Measurements from ENCODE around the gene SAC3D1. TPM values are rescaled to one million over a fixed set of nuclear protein-coding genes. Genes with fewer than 3 reads are reported as not detected.
"Not testable (repeated sequence)": the region's sequence is repeated elsewhere in the genome, so short reads cannot be mapped to it uniquely, and the experiment has no call there.

Gene SAC3D1
- total RNA-seq, 1 experiment from 2014 or later = 15.0 TPM

DNA sequence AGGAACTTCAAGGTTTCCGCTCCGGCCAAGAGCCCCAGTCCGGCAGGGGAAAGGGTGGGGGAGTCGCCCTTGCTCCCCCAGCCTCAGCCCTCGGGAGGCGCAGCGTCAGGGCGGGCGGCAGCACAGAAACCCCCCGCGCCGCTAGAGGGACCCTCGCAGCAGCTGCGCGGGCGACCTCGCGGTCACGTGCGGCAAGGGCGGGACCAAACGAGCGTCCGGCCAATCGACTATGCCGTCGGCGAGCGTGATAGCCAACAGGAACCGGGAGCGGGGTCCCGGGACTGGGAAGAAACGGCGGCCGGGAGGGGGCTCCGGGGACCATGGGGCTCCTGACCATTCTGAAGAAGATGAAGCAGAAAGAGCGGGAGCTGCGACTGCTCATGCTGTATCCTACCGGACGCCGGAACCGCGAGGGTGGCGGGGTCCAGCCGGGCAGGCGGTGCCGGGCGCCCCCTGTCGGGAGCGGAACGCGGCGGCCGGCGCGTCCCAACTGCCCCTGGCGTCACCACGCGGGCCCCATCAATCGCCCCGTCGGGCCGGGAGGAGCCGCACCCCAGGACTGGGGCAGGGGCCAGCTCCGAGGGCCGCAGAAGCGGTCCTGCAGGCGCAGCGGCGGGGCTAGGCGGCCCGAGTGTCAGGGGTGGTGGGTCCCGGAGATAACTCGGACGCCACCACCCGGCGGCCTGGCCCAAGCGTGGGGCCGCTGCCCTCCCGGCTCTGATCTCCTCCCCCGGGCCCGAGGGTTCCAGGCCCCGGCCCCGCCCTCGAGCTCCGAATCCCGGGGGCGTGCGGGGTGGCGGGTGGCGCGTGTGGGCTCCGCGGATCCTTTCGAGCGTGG is 26.9 kb upstream of the SAC3D1 start, which contains the start of gene ARL2:
TSS of gene ARL2 (plus strand) at position 273 of the 838 bp plus-strand sequence. CDS start at position 321, 48 bp downstream.
- H3K4me3 ChIP-seq = peak within 1 kb of the TSS; percentile 77
- H3K27ac ChIP-seq = peak within 1 kb of the TSS; percentile 87
- H3K27me3 ChIP-seq = no peaks in the 10 kb centered on the region
- 0 out of 2 replicates have a peak, but pooled peaks cover 2% of the 10 kb centered on the region for H3K36me3 ChIP-seq
- H3K9me3 ChIP-seq (replicated peaks) = no peaks in the 10 kb centered on the region
- DNase-seq = peak; percentile 93
- H3K4me1 ChIP-seq = no peaks in the 10 kb centered on the region

DNA sequence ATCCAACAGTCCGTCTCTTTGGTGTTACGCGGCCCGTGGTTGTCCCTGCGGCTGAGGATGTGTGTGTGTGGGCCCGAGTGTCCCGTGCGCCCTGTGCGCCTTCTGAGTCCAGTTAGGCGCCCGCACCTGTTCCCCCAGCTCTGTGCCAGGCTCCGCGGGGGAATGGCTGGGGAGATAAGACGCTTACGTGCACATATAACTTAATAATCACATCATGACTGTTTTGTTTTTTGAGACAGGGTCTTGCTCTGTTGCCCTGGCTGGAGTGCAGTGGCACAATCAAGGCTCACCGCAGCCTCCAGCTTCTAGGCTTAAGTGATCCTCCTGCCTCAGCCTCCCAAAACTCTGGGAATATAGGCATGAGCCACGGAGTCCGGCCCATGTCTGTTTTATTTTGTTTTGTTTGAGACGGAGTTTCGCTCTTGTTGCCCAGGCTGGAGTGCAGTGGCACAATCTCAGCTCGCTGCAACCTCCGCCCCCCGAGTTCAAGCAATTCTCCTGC is 26.2 kb upstream of the SAC3D1 start:
- Histone ChIP-seq H3K36me3 (0 out of 2 replicates have a peak, but pooled peaks cover 2% of the 10 kb centered on the region), H3K4me1 (no peaks in the 10 kb centered on the region), H3K9me3 (replicated peaks) (no peaks in the 10 kb centered on the region), H3K4me3 (peak overlapping the region; percentile 77), H3K27me3 (no peaks in the 10 kb centered on the region), H3K27ac (peak overlapping the region; percentile 87)
- DNase-seq = peak; percentile 31 to 55

DNA sequence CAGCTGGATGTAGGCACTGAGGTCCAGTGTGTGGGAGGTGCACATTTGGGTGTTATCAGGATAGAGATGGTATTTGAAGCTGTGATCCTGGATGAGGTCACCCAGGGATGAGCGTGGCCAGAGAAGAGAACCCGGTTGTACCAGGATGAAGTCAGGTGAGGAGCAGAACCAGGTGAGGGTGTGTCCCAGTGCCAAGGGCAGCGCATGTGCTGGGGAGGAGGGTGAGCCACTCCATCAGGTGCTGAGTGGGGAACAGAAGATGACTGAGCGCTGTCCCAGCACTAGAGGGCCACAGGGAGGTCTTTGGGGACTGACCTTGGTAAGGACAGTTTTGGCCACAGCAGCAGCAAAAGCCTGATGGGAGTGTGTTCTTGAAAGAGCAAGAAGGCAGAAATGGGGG is 24.3 kb upstream of the SAC3D1 start:
- Histone ChIP-seq H3K27me3 (no peaks in the 10 kb centered on the region), H3K4me1 (no peaks in the 10 kb centered on the region), H3K4me3 (no peak overlapping the region), H3K27ac (no peak overlapping the region), H3K36me3 (0 out of 2 replicates have a peak, but pooled peaks cover 2% of the 10 kb centered on the region), H3K9me3 (replicated peaks) (no peaks in the 10 kb centered on the region)
- DNase-seq = no peak

DNA sequence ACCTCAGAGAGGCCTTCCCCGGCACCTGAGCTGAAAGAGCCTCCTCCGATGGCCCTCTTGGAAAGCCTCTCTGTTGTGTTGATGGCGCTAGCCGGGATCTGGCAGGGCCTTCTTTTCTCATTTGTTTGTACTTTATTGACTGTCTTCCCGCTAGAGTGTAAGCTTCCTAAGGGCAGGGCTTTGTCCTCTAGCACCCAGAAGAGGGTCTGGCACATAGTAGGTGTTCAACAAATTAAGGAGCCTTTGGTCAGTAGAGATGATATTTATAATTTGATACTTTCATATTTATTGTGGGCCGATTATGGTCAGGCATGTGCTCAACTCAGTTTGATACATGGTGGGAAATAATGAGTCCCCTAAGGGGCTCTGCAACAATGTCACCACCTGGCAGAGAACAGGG is 23.1 kb upstream of the SAC3D1 start:
- DNase-seq = no peak
- 0 out of 2 replicates have a peak, but pooled peaks cover 2% of the 10 kb centered on the region for H3K36me3 ChIP-seq
- H3K4me1 ChIP-seq = no peaks in the 10 kb centered on the region
- no peak overlapping the region for H3K27ac ChIP-seq
- H3K27me3 ChIP-seq = no peaks in the 10 kb centered on the region
- no peak overlapping the region for H3K4me3 ChIP-seq
- H3K9me3 ChIP-seq (replicated peaks) = no peaks in the 10 kb centered on the region

DNA sequence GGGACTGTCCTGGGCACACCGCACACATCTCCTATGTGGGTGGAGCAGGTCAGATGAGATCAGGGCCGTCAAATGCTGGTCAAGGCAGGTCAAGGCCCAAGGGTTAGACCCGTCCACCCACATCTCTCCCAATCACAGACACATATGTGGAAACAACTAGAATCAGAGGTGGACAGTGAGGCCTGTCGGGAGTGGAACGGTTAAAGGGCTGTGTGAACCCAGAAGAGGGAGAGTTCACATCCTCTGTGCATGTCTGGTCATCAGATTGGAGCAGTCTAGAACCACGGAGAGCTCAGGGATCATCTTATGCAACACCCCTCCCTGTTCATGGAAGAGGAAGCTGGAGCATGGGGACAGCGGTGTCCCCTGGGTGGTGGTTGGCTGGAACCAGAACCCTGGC is 21.2 kb upstream of the SAC3D1 start:
- Histone ChIP-seq H3K4me1 (no peaks in the 10 kb centered on the region), H3K27me3 (no peaks in the 10 kb centered on the region), H3K27ac (no peak overlapping the region), H3K36me3 (0 out of 2 replicates have a peak, but pooled peaks cover 2% of the 10 kb centered on the region), H3K4me3 (no peak overlapping the region), H3K9me3 (replicated peaks) (no peaks in the 10 kb centered on the region)
- no peak for DNase-seq

DNA sequence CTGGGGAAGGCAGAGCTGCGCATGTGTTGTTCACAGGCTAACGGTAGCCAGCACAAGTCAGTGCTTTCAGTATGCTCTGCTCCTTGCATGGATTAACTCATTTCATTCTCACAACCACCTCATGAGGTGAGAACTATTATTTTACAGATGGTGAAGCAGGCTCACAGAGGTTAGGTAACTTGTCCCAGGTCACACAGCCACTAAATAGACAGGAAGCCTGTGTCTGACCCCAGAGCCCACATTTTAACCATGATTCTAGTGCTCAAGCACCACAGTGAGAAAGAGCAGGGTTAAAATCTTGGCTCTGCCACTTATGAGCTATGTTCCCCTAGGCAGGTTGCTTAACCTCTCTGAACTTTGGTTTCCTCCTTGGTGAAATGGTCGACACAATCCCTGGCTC is 20.0 kb upstream of the SAC3D1 start:
- Histone ChIP-seq H3K9me3 (replicated peaks) (no peaks in the 10 kb centered on the region), H3K36me3 (0 out of 2 replicates have a peak, but pooled peaks cover 2% of the 10 kb centered on the region)

DNA sequence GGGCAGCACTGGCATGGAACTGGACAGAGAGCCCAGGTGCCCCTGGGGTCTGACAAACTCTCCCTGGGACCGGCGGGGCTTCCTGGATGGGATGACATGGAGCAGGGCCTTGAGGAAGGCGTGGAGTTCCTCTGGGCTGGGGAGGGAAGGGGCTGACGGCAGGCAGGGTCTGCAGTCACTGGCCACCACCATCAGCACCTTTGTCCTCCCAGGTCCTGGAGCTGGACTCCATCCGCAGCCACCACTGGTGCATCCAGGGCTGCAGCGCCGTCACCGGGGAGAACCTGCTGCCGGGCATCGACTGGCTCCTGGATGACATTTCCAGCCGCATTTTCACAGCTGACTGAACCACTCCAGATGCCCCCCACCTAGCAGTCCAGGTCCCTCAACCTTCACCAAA is 19.5 kb upstream of the SAC3D1 start:
- no peak for DNase-seq
- Histone ChIP-seq H3K36me3 (0 out of 2 replicates have a peak, but pooled peaks cover 2% of the 10 kb centered on the region), H3K27me3 (no peaks in the 10 kb centered on the region), H3K4me1 (no peaks in the 10 kb centered on the region), H3K9me3 (replicated peaks) (no peaks in the 10 kb centered on the region), H3K4me3 (no peak overlapping the region), H3K27ac (no peak overlapping the region)

More for the DNA sequence above, 20.0 kb upstream of the SAC3D1 start:
- DNase-seq = no peak
- Histone ChIP-seq H3K27me3 (no peaks in the 10 kb centered on the region), H3K4me3 (no peak overlapping the region), H3K4me1 (no peaks in the 10 kb centered on the region), H3K27ac (no peak overlapping the region)

DNA sequence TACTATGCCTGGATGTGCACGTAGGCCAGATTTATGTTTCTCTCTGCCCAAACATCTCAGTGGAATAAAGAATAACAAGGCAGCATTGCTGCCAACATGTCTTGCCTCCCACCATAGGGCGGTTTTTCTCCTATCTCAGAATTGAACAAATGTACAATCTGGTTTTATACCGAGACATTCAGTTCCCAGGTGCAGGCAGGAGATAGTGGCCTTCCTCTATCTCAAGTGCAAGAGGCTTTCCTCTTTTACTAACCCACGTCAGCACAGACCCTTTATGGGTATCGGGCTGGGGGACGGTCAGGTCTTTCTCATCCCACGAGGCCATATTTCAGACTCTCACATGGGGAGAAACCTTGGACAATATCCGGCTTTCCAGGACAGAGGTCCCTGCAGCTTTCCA is 17.5 kb upstream of the SAC3D1 start:
- not testable (repeated sequence) for H3K27ac ChIP-seq

DNA sequence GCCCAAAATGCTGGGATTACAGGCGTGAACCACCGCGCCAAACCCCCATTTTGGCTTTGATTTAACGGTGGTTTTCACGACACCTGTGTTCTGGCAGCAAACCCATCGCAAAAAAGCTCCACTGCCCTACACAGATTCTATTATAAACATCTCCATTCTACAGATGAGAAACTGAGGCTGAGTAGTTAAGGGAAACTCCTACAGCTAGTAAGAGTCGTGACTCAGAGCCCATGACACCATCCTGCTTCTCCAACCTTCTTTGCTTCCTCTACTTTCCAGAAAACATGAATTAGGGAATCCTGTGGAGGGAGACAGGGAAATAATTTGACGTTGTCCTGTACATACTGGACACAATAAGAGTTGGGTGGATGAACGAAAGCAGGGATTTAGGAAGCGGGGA is 14.2 kb upstream of the SAC3D1 start:
- DNase-seq = no peak
- Histone ChIP-seq H3K36me3 (no peaks in the 10 kb centered on the region), H3K27ac (no peak overlapping the region), H3K4me3 (peak overlapping the region; percentile 74), H3K27me3 (no peaks in the 10 kb centered on the region), H3K4me1 (no peaks in the 10 kb centered on the region; the same call in 1 of the 2 replicates), H3K9me3 (replicated peaks) (no peaks in the 10 kb centered on the region)

More for the DNA sequence above, 17.5 kb upstream of the SAC3D1 start:
- H3K4me1 ChIP-seq; DNase-seq; H3K27me3 ChIP-seq; H3K4me3 ChIP-seq; H3K9me3 ChIP-seq (replicated peaks); H3K36me3 ChIP-seq: not testable (repeated sequence)

DNA sequence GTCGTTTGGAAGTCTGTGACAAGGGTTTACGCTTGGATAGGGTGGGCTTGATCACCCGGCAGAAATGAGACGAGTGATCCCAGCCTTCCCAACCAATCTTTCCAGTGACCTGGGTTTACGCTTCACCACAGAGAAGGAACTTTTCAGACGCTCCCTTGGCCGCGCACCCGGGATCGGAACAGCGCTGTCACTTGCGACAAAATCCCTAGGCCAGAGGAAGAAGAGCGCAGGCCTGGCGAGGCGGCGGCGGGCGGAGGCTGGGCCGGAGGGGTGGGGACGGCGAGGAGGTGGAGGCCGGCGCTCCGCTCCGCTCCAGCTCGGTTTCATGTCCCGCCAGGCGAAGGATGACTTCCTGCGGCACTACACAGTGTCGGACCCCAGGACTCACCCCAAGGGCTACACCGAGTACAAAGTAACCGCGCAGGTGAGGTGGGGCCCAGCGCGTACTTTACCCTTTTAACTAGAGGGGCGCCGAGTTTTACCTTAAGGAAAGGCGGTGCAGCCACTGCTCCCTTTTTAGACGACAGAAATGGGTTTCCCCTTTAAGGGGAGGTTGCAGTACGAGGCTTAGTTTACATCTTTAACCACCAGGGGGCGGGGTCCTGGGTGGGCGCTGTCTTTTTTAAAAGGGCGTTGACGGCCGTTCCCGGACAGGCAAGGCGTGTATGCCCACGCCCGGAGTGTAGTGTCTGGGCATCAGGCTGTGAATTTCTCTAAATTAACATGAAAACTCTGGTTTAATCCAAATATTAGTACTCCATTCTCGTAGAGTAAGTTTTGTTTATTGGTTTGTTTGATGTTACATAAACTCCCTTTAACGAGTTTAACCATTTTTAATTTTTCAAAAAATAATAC is 13.6 kb upstream of the SAC3D1 start, which contains the start of gene SNX15:
TSS of gene SNX15 (plus strand) at position 227 of the 855 bp plus-strand sequence. CDS start at position 326, 99 bp downstream.
- Histone ChIP-seq H3K4me1 (no peaks in the 10 kb centered on the region; the same call in 1 of the 2 replicates), H3K36me3 (no peaks in the 10 kb centered on the region), H3K27ac (peak within 1 kb of the TSS; percentile 41; the same call in 1 of the 2 replicates), H3K27me3 (no peaks in the 10 kb centered on the region), H3K4me3 (peak within 1 kb of the TSS; percentile 74), H3K9me3 (replicated peaks) (no peaks in the 10 kb centered on the region)
- DNase-seq = peak; percentile 93 to 96

DNA sequence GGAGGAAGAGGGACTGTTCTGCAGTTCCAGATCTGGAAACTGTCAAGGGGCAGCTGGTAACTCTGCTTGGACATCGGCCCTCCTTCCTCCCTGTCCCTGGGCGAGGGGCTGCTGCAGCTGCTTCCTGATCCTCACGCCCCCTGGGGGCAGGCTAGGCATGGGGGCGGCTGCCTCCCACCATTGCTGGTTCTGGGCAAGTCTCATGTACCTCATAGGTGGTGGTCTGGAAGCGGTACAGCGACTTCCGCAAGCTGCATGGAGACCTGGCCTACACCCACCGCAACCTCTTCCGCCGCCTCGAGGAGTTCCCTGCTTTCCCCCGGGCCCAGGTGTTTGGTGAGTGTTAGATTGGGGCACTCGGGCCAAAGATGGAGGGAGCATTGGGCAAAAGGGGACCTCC is 8.8 kb upstream of the SAC3D1 start:
- Histone ChIP-seq H3K9me3 (replicated peaks) (no peaks in the 10 kb centered on the region), H3K4me3 (no peak overlapping the region), H3K36me3 (no peaks in the 10 kb centered on the region), H3K27ac (no peak overlapping the region), H3K4me1 (no peaks in the 10 kb centered on the region; the same call in 1 of the 2 replicates), H3K27me3 (no peaks in the 10 kb centered on the region)
- no peak for DNase-seq

DNA sequence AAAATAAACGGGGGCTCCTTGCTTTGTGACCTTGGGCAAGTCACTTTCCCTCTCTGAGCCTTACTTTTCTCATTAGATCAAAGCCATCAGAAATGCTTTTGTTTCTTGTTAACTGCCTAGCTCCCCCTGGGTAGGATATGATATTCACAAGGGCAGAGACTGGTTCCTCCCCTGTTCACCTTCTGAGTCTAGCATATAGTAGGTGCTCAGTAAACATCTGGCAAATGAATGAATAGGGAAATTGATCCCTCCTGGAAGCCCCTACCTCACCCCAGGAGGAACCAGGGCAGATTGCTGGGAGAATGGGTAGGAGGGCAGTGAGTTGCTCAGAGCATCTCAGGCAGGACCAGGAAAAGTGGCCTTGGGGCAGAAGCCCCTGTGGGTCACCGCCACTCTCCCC is 6.6 kb upstream of the SAC3D1 start:
- Histone ChIP-seq H3K9me3 (replicated peaks) (no peaks in the 10 kb centered on the region), H3K4me1 (no peaks in the 10 kb centered on the region), H3K27me3 (no peaks in the 10 kb centered on the region), H3K4me3 (no peak overlapping the region), H3K36me3 (no peaks in the 10 kb centered on the region), H3K27ac (no peak overlapping the region)
- no peak for DNase-seq

DNA sequence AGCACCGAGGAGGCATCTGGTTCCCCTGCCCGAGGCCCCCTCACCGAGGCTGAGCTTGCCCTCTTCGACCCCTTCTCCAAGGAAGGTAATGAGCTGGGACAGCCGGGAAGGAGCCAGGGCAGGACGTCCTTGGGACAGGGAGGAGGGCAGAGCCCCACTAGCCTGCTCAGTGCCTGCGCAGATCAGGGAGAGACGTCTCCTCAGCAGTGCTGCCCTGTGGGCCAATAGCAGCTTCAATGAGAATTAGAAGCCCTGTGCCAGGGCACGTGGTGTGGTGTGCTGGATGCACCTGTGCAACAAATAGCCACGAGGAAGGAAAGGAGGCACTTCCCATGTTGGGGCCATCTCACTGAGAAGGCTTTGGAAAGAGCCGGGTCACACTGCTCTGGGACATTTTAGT is 5.4 kb upstream of the SAC3D1 start:
- no peak for DNase-seq
- H3K9me3 ChIP-seq (replicated peaks) = no peaks in the 10 kb centered on the region
- H3K4me3 ChIP-seq = no peak overlapping the region
- no peaks in the 10 kb centered on the region; the same call in 1 of the 2 replicates for H3K4me1 ChIP-seq
- no peaks in the 10 kb centered on the region for H3K27me3 ChIP-seq
- no peak overlapping the region for H3K27ac ChIP-seq
- no peaks in the 10 kb centered on the region for H3K36me3 ChIP-seq

DNA sequence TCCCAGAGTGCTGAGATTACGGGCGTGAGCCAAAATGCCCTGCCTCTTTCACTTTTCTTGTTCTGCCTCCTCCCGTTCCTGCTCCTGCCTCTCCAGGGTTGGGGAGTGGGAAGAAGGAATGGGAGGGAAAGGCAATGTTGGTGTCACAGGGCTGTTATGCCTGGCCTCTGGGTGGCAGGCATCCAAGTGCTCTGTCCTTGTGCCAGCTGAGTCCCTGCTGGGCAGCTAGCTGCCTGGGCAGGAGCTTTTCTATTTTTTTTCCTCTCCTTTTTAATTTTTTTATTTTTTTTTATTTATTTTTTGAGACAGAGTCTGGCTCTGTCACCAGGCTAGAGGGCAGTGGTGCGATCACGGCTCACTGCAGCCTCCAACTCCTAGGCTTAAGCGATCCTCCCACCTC is 4.1 kb upstream of the SAC3D1 start:
- no peak overlapping the region for H3K4me3 ChIP-seq
- no peaks in the 10 kb centered on the region for H3K9me3 ChIP-seq (replicated peaks)
- H3K4me1 ChIP-seq = no peaks in the 10 kb centered on the region; the same call in 1 of the 2 replicates
- H3K27ac ChIP-seq = no peak overlapping the region
- no peak for DNase-seq
- no peaks in the 10 kb centered on the region for H3K27me3 ChIP-seq
- no peaks in the 10 kb centered on the region for H3K36me3 ChIP-seq

Measured in SJCRH30 (cell line).